ENCODE measurements around the gene CLDND1. TPM values are rescaled to one million over a fixed set of nuclear protein-coding genes. Genes with fewer than 3 reads are reported as not detected.

CLDND1 gene
- total and polyA plus RNA-seq, 10 of the 15 experiments (the other 5 are each of a cell fraction or from before 2014, with no cell fraction given) = 97.8 to 225 (median 152) TPM

GRCh38 chr3:98563661-98564281 lies 41.1 kb upstream of the CLDND1 start (continued):
- TF ChIP-seq IRF4 (IDR thresholded peaks at IDR 0.05; ENCODE audit: low read depth, low read length) (peak; percentile 85), NFXL1 (IDR thresholded peaks at IDR 0.05; ENCODE audit: borderline replicate concordance) (no peak), IKZF2 (IDR thresholded peaks at IDR 0.05) (peak; percentile 91 to 94), CTCF (IDR thresholded peaks at IDR 0.05 in 2 of 3, conservative IDR thresholded peaks at IDR 0.05 in 1 of 3; ENCODE audit: control insufficient read depth in 2 of 3, extremely low read depth in 1 of 3, insufficient read depth in 1 of 3, low read depth in 3 of 3, low read length in 3 of 3) (no peak), MEF2A (IDR thresholded peaks at IDR 0.05; ENCODE audit: insufficient read depth, low read depth, low read length) (no peak), FOS (IDR thresholded peaks at IDR 0.05; ENCODE audit: borderline replicate concordance, extremely low read depth, insufficient read length) (no peak), RCOR1 (conservative IDR thresholded peaks at IDR 0.05; ENCODE audit: low read depth, low read length) (no peak; the same call in 1 of the 2 replicates), KLF5 (IDR thresholded peaks at IDR 0.05; ENCODE audit: partially characterized antibody) (peak; percentile 72), NR2C1 (IDR thresholded peaks at IDR 0.05) (no peak), CHD1 (IDR thresholded peaks at IDR 0.05; ENCODE audit: low read depth, low read length) (no peak), IRF3 (IDR thresholded peaks at IDR 0.05) (no peak), ZBED1 (IDR thresholded peaks at IDR 0.05; ENCODE audit: borderline replicate concordance) (peak; percentile 87), CREM (IDR thresholded peaks at IDR 0.05; ENCODE audit: low read depth) (peak; percentile 70), BCLAF1 (IDR thresholded peaks at IDR 0.05) (no peak), CEBPZ (IDR thresholded peaks at IDR 0.05; ENCODE audit: low read depth, low read length) (no peak), PML (IDR thresholded peaks at IDR 0.05; ENCODE audit: low read length) (peak; percentile 61), MAX (IDR thresholded peaks at IDR 0.05; ENCODE audit: low read depth, low read length) (no peak), ZZZ3 (IDR thresholded peaks at IDR 0.05; ENCODE audit: control insufficient read depth, insufficient read length, low read depth) (no peak), MTA2 (IDR thresholded peaks at IDR 0.05; ENCODE audit: low read depth) (peak; percentile 92)
